HG02571 (cell line): Measurements from ENCODE around the gene IL1R2.

Source experiments
- ATAC-seq: cut with Tn5 transposase; IDR thresholded peaks from one replicate; pipeline ENCODE4 v1.9.1; 2021; ENCODE audit warnings: mild to moderate bottlenecking, moderate library complexity; ENCODE audit not compliant: unreplicated experiment

The IL1R2 gene

GRCh38 chr2:102016399-102016955, 24.7 kb downstream of the IL1R2 start:
- no peak for ATAC-seq

- no peak for ATAC-seq
Measured at GRCh38 chr2:102018823-102019445, 27.2 kb downstream of the IL1R2 start.

DNA sequence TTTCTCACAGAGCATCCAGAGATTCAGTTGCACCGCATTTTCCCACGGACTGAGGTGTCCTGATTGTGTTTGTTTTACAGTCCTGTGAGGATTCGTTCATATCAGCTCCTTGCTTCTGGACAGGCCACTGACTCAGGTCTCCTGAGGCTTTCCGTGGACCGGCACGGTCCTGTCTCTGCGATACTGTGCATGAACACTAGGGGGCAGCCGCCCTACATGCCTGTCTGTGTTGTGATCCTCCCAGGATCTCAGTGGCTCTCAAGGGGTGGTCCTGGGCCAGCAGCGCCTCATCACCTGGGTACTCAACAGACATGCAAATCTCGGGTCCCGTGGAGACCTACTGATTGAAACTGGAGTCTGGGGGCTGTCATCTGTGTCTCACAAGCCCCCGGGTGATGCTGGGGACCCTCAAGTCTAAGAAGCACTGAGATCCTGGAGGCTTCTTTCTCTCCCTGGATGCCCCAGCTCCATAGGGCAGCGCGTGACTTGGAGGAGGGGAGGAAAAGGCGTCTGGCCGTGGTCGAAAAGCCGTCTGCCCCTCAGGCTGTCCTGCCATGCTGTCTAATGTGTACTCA, 28.9 kb downstream of the IL1R2 start:
- peak; percentile 56 for ATAC-seq

- no peak for ATAC-seq
Measured at GRCh38 chr2:102021779-102022178, 30.0 kb downstream of the IL1R2 start.

DNA sequence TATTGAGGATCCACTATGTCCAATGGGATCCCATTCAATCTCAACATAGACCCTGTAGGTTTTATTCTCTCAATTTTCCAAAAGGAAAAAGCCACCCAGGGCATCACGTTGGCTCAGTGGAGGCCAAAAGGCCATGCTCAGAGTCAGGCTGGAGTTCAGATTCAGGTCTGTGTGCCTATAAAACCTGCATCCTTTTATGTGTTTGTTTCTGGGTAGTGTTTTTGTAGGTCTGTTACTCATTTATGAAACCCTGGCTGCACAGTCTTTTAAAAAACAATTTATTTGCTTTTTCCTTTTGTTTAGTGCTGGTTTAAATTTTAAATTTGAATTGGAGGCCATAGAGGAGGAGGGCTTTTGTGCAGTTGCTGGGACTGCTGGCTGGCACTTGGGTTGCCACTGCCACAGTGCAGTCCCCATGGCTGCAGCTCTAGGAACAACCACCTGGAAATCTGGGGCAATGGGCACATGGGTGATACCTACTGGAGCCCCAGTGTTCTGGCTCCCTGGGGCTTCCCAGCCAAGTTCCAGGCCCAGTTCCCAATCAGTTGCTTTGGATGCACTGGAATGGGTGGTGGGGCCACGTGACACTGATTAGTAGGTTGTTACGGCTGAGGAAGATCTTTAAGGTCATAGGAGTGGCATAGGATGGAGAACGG, 31.3 kb downstream of the IL1R2 start:
- ATAC-seq: no peak

DNA sequence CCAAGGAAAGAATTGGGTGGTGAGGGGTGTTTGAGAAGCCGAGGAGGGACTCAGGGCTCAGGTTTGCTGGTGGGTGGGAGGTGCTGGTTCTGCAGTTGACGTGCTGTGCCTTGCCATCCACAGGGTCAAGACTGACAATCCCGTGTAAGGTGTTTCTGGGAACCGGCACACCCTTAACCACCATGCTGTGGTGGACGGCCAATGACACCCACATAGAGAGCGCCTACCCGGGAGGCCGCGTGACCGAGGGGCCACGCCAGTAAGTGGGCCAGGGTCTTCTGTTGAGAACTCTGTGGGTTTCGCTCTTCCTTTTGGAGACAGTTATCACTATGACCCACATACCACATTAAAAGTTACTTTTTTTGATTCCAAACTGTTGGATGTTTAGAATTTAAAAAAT, 32.6 kb downstream of the IL1R2 start:
- ATAC-seq: no peak

GRCh38 chr2:102025016-102025501, 33.3 kb downstream of the IL1R2 start:
- peak; percentile 49 for ATAC-seq

DNA sequence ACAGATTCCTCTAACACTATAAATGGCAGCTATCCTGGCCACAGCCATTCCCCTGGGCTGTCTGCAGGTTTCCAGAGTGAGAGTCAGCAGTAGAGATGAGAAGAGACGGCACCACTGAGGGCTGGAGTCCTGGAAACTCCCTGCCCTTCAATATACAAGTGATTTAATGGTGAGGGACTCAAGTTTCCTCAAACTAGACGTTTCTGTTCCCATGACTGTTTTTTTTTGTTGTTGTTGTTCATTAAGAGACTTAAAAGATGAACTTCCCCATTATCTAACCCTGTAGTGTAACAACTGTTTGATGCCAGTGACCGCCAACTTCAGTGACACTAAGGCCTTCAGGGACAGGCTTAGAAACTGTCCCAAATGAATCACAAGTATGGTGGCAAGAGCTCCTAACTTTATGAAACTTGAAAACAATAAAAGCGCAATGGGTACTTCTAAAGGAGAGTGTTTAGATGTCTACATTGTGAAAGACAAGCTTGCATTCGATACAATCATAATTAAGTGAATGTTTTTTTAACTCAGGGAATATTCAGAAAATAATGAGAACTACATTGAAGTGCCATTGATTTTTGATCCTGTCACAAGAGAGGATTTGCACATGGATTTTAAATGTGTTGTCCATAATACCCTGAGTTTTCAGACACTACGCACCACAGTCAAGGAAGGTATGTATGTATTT, 34.0 kb downstream of the IL1R2 start:
- ATAC-seq: peak; percentile 55

GRCh38 chr2:102027036-102027980, 35.5 kb downstream of the IL1R2 start:
- ATAC-seq: no peak

DNA sequence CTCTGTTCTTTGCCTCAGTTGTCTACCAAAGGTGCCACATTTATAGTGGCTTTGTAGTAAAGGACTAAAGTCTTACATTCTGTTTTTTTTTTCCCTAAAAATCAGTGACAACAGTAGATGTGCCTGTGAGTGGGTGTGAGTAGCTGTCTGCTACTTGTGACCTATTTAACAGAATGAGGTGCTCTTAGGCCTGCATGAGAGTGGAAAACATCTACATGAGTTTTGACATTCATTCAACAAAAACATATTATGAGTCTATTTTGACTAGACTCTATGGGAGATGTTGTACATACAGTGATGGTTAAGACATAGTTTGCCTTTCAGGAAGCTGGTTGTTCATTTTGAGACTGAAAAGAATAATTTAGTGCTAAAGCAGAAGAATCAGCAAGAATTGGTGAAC, 36.7 kb downstream of the IL1R2 start:
- no peak for ATAC-seq

DNA sequence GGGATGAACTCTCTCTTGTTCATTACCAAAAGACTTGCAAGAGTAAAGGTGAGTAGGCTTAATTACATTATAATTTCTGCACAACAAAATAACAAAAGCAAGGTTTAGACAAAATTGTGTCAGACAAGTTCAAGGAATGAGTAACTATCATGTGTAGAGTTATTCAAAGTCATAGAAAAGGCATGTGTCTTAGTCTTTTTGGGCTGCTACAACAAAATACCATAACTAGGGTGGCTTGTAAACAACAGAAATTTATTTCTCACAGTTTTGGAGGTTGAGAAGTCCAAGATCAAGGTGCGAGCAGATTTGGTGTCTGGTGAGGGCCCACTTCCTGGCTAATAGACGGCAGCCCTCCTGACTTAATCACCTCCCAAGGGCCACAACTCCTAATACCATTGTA, 37.6 kb downstream of the IL1R2 start:
- ATAC-seq: no peak

DNA sequence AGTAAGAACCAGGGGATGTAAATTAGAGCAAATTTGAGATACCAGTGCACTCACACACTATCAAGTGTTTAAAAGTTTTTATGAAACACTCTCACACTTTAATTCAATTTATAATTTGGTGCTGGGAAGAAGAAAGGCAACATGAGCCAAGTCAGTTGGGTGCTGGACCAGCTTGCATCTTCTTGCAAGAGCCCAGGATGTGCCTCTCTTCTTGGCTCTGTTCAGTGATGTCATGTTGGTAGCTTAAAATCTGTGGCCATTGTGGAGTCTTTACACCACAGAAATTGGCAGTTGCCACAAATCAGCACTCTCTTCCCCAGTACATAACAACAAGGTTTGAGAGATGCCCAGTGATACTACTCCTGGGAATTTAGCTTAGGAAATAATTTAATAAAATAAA, 38.2 kb downstream of the IL1R2 start:
- ATAC-seq: no peak

- no peak for ATAC-seq
Measured at GRCh38 chr2:102030502-102030854, 38.7 kb downstream of the IL1R2 start.

GRCh38 chr2:102030855-102031527, 39.2 kb downstream of the IL1R2 start:
- ATAC-seq: no peak

DNA sequence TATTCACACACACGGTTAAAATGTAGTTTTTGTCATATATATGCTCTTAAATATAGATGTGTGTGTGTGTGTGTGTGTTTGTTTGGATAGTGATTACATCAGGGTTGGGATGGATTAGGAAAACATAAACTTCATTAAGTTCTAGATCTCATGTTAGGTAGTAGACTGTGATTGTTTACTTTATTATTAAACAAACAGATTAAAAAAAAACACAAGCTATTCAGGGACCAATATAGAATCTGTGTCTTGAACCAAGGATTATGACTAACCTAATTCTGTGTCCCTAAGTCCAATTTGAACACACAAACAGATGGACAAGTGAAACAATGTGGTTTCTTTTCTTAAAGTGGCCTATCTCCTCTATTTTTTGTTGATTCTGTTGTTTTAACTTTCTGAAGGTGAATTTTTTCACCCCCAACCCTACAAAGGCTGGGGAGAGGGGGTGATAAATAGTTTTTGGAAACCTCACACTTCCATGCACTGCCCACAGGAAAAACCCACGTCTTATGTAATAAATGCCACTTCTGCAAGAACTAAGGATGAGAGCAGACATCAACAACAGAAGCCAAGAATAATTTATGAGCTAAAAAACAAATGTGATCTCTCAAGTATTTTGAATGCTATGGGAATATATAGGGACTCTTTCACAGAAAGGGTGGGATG, 40.7 kb downstream of the IL1R2 start:
- no peak for ATAC-seq

DNA sequence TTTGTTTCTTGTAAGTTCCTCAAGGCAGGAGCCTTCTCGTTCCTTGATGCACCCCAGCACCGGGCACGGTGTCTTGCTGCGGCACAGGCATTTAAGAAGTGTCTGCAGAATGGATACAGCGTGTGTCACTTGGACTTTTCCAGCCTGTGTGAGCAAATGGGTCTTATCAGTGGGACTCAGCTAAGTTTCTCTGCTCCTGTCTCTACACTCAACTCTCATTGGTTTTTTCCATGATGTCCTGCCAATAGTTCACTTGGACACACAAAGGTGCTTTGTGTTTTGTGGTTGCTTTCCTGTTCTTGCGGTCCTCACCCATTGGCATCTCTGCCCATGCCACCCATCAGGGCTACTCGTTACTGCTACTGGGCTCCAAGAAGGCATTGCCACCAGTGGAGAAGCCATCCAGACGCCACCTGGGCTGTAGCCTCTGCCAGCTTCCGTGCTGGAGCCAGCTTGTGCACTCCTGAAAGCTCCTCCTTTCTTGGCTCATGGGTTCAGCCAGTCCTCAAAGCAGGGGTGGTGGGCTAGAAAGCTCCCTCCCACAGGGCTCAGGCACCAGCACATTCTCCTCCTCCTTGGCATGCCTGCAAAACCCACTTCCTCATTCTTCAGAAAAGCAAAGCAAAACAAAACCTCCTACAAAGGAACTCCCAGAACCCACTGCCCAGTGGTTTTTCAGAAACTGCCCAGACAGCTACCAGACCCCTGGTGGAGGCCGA, 41.4 kb downstream of the IL1R2 start:
- peak; percentile 81 for ATAC-seq

- ATAC-seq: no peak
Measured at GRCh38 chr2:102033750-102034682, 42.3 kb downstream of the IL1R2 start.
